Smooth muscle cell (in vitro differentiated cells): ENCODE data around the gene VPS13D. TPM values are rescaled to one million over a fixed set of nuclear protein-coding genes. Genes with fewer than 3 reads are reported as not detected.

ENCODE experiments used
- DNase-seq: peaks from one replicate; lab custom pipeline; 2025; ENCODE audit not compliant: unreplicated experiment; lab: John Stamatoyannopoulos, UW
- H2AFZ ChIP-seq: fragments of 200-600 bp; sonication (generic); 2 replicates; pipeline ENCODE4 v1.6.0; 2016; ENCODE audit warnings: antibody characterized with exemption, low read depth, mild to moderate bottlenecking
- H3F3A ChIP-seq: fragments of 200-600 bp; sonication (generic); 2 replicates; pipeline ENCODE4 v1.6.0; 2017; ENCODE audit warnings: antibody characterized with exemption, low read depth
- H3K27ac ChIP-seq: fragments of 200-600 bp; sonication (generic); 2 replicates; pipeline ENCODE4 v1.5.1; 2016; ENCODE audit warnings: low read depth, mild to moderate bottlenecking
- H3K27me3 ChIP-seq: fragments of 200-600 bp; sonication (generic); 2 replicates; pipeline ENCODE4 v1.6.1; 2016; ENCODE audit warnings: low read depth, mild to moderate bottlenecking
- H3K36me3 ChIP-seq: fragments of 200-600 bp; sonication (generic); 2 replicates; pipeline ENCODE4 v1.5.1; 2016; ENCODE audit warnings: low read depth
- H3K4me1 ChIP-seq: fragments of 200-600 bp; sonication (generic); 2 replicates; pipeline ENCODE4 v1.5.1; 2016; ENCODE audit warnings: low read depth
- H3K4me2 ChIP-seq: fragments of 200-600 bp; sonication (generic); 2 replicates; pipeline ENCODE4 v1.6.0; 2016; ENCODE audit warnings: mild to moderate bottlenecking
- H3K4me3 ChIP-seq: fragments of 200-600 bp; sonication (generic); 2 replicates; pipeline ENCODE4 v1.5.1; 2016; ENCODE audit warnings: mild to moderate bottlenecking
- H3K79me2 ChIP-seq: fragments of 200-600 bp; sonication (generic); 2 replicates; pipeline ENCODE4 v1.6.0; 2016; ENCODE audit warnings: low read depth, mild to moderate bottlenecking
- H3K9ac ChIP-seq: fragments of 200-600 bp; sonication (generic); 2 replicates; pipeline ENCODE4 v1.6.0; 2016; ENCODE audit warnings: low read depth
- H3K9me3 ChIP-seq: fragments of 200-600 bp; sonication (generic); replicated peaks from 2 replicates; pipeline ENCODE4 v1.5.1; 2016; ENCODE audit warnings: low read depth
- H4K20me1 ChIP-seq: fragments of 200-600 bp; sonication (generic); 2 replicates; pipeline ENCODE4 v1.6.0; 2016; ENCODE audit warnings: low read depth
- CTCF ChIP-seq: fragments of 200-600 bp; sonication (generic); IDR thresholded peaks from 2 replicates; pipeline ENCODE4 v1.5.1; 2017; ENCODE audit warnings: borderline replicate concordance, mild to moderate bottlenecking, antibody characterized with exemption; ENCODE audit not compliant: insufficient read depth, poor library complexity, severe bottlenecking
- WGBS: methylation state at CpG from one replicate; pipeline ENCODE4 v1.1.7; 2016; ENCODE audit warnings: low lambda C conversion rate; 5-methylcytosine and 5-hydroxymethylcytosine counted together
- polyA plus RNA-seq: library from polyadenylated mRNA; unstranded; fragments of >200 nt; fragmentation: Nextera tagmentation; extraction: Ambion mirVana; gene quantifications from 2 replicates; pipeline ENCODE4 v1.2.1, GENCODE V29; 2016
- total RNA-seq: library from RNA; depleted of rRNA; stranded (reverse); fragments of >200 nt; gene quantifications from 2 replicates; pipeline ENCODE4 v1.2.3, GENCODE V29; 2014

Gene VPS13D
- total and polyA plus RNA-seq, 2 experiments from 2014 or later: 3.5 to 20.0 TPM

- no peaks in the 10 kb centered on the region for H3K27me3 ChIP-seq
- no peak for TF ChIP-seq CTCF
- 96% methylated on average over 10 of the region's 10 CpGs for WGBS
- H2AFZ ChIP-seq: no peak overlapping the region
- no peaks in the 10 kb centered on the region for H3K36me3 ChIP-seq
- no peaks in the 10 kb centered on the region for H3K79me2 ChIP-seq
- H4K20me1 ChIP-seq: peaks cover 5% of the 10 kb centered on the region
- no peaks in the 10 kb centered on the region for H3F3A ChIP-seq
- H3K4me2 ChIP-seq: no peak overlapping the region
- H3K9ac ChIP-seq: no peak overlapping the region
- no peaks in the 10 kb centered on the region for H3K4me1 ChIP-seq
- H3K4me3 ChIP-seq: no peak overlapping the region
- no peaks in the 10 kb centered on the region for H3K9me3 ChIP-seq
- DNase-seq: no peak
- H3K27ac ChIP-seq: no peak overlapping the region
Observed at GRCh38 chr1:12450090-12450755, 220.4 kb downstream of the VPS13D start.

DNA sequence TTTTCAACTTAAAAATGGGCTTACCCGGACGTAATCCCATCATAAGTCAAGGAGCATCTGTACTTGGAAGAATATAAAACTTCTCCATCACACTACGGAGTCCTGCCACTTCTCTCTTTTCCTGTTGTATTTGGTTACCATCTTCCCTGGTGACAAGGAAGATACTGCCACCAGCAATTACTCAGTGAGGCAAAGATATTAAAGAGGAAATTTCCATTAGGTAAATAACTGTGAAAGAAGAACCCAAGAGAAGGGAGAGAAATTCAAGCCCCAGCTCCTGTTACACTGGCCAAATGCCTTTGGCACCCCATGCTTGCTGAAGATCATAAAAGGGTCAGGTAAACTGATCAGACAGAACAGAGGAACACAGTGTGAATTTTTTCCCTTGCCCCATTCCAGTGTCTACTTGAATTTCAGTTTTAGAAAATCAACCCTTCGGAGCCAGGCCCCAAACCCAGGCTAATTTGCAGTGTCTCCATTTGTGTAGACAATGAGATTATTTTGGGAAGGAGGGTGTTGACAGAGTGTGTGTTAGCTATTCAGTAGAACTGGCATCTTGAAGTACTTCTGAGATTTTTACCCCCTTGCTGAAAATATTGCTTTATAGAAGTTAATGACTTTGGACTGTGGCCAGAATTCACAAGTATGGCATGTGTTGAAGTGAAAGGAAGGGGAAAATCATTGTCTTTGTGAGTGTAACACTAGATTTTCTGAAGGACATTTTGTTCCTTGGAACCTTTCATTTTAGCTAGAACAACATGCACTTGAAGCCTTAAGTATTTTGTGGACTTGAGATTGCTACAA is 221.1 kb downstream of the VPS13D start:
- DNase-seq: no peak
- TF ChIP-seq CTCF: no peak
- 100% methylated on average over 4 of the region's 4 CpGs for WGBS
- Histone ChIP-seq H3K9me3 (no peaks in the 10 kb centered on the region), H3K79me2 (no peaks in the 10 kb centered on the region), H3K27me3 (no peaks in the 10 kb centered on the region), H3K9ac (no peak overlapping the region), H3K36me3 (no peaks in the 10 kb centered on the region), H4K20me1 (peaks cover 5% of the 10 kb centered on the region), H3K27ac (no peak overlapping the region), H3K4me3 (no peak overlapping the region), H2AFZ (no peak overlapping the region), H3K4me1 (no peaks in the 10 kb centered on the region), H3F3A (no peaks in the 10 kb centered on the region), H3K4me2 (no peak overlapping the region)

GRCh38 chr1:12451560-12451900 is 221.7 kb downstream of the VPS13D start:
- Histone ChIP-seq H3K79me2 (no peaks in the 10 kb centered on the region), H3K4me1 (no peaks in the 10 kb centered on the region), H3F3A (no peaks in the 10 kb centered on the region), H2AFZ (no peak overlapping the region), H4K20me1 (peaks cover 5% of the 10 kb centered on the region), H3K36me3 (no peaks in the 10 kb centered on the region), H3K9me3 (no peaks in the 10 kb centered on the region), H3K27me3 (no peaks in the 10 kb centered on the region), H3K27ac (no peak overlapping the region), H3K9ac (no peak overlapping the region), H3K4me2 (no peak overlapping the region), H3K4me3 (no peak overlapping the region)
- WGBS: 98% methylated on average over 3 of the region's 3 CpGs
- no peak for DNase-seq
- no peak for TF ChIP-seq CTCF
